Measurements from ENCODE around the gene FHIT.

DNA sequence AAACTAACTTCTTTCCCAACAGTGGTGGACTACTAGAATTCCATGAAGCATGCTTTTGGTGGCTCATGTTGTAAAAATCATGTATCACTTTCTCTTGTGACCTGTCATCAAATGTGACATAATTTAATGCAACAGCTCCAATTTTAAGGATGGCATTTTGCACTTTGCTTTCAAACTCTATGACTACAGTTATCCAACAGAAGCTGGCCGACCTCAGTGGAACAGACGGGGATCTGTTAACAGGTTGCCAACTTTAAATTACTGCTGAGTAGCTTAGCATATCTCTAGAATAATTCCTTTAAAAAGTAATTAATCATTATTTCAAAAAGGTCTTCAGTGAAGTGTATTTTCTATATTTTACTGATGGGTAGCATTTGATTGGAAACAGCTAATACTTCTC, 907.4 kb downstream of the FHIT start:
- no peak for TF ChIP-seq EZH2phosphoT487 (IDR thresholded peaks at IDR 0.05; ENCODE audit: insufficient read depth, low read depth)
- TF ChIP-seq EZH2 (IDR thresholded peaks at IDR 0.05; ENCODE audit: insufficient read depth, poor library complexity, severe bottlenecking): no peak

Measured in GM23248 (cell line).